WTC11 (cell line): ENCODE results near the gene ZNF429. TPM values are rescaled to one million over a fixed set of nuclear protein-coding genes. Genes with fewer than 3 reads are reported as not detected.

Experiments
- ATAC-seq: fragments of 200-7000 bp; cut with Tn5 transposase; 2 replicates; pipeline ENCODE4 v1.10.0; 2021; ENCODE audit warnings: mild to moderate bottlenecking, moderate library complexity
- CTCF ChIA-PET: fragments of 300-600 bp; sonication (Branson Sonifier 250); formaldehyde crosslinking; loops from one replicate; lab custom pipeline; 2021; ENCODE audit warnings: antibody characterized with exemption; lab: Charles Lee
- POLR2A ChIA-PET: fragments of 350-600 bp; sonication (Branson Sonifier 250); formaldehyde crosslinking; loops from one replicate; lab custom pipeline; 2021; ENCODE audit warnings: antibody characterized with exemption; lab: Charles Lee
- DNase-seq: peaks from one replicate; pipeline ENCODE4 v3.0.0; 2021; ENCODE audit warnings: low spot score
- H3K27ac Mint-ChIP-seq: 2 replicates; pipeline ENCODE4 v1.8.0; 2021; ENCODE audit warnings: mixed read lengths
- H3K27me3 Mint-ChIP-seq: 2 replicates; pipeline ENCODE4 v1.8.0; 2021; ENCODE audit warnings: low read depth, mild to moderate bottlenecking, moderate library complexity, mixed read lengths
- H3K36me3 Mint-ChIP-seq: 2 replicates; pipeline ENCODE4 v1.8.0; 2021; ENCODE audit warnings: mixed read lengths
- H3K4me1 Mint-ChIP-seq: 2 replicates; pipeline ENCODE4 v1.8.0; 2022; ENCODE audit warnings: mixed read lengths
- H3K4me3 Mint-ChIP-seq: 2 replicates; pipeline ENCODE4 v1.8.0; 2021; ENCODE audit warnings: mild to moderate bottlenecking, moderate library complexity, mixed read lengths
- H3K9me3 Mint-ChIP-seq: 2 replicates; pipeline ENCODE4 v1.8.0; 2021; ENCODE audit warnings: mixed read lengths
- FOXK1 ChIP-seq: sonication (generic); formaldehyde crosslinking; IDR thresholded peaks from 2 replicates; pipeline ENCODE4 v1.8.0; 2022; ENCODE audit warnings: mild to moderate bottlenecking, moderate library complexity, missing genetic modification reagents
- IRF2 ChIP-seq: sonication (generic); formaldehyde crosslinking; IDR thresholded peaks from 2 replicates; pipeline ENCODE4 v1.8.0; 2022; ENCODE audit warnings: low read depth, missing genetic modification reagents, borderline replicate concordance
- JUN ChIP-seq: sonication (generic); formaldehyde crosslinking; IDR thresholded peaks from 2 replicates; pipeline ENCODE4 v1.8.0; 2023; ENCODE audit warnings: mild to moderate bottlenecking, missing genetic modification reagents
- MYBL2 ChIP-seq: sonication (generic); formaldehyde crosslinking; IDR thresholded peaks from 2 replicates; pipeline ENCODE4 v1.8.1; 2023; ENCODE audit warnings: mild to moderate bottlenecking, moderate library complexity, missing genetic modification reagents
- NFATC4 ChIP-seq: fragments of 250-450 bp; sonication (Bioruptor Pico); IDR thresholded peaks from 2 replicates; pipeline ENCODE4 v1.9.0; 2021; ENCODE audit warnings: mild to moderate bottlenecking
- RORB ChIP-seq: fragments of 250-450 bp; sonication (Bioruptor Pico); IDR thresholded peaks from 2 replicates; pipeline ENCODE4 v1.9.0; 2021; ENCODE audit warnings: mild to moderate bottlenecking
- total RNA-seq: library from RNA; stranded (reverse); gene quantifications from 3 replicates; pipeline ENCODE4 v1.2.3, GENCODE V29; 2021
- TF ChIP-seq, protein P1 (sequence below): sonication (generic); formaldehyde crosslinking; IDR thresholded peaks from 2 replicates; pipeline ENCODE4 v1.8.0; 2023; ENCODE audit warnings: missing genetic modification reagents, mild to moderate bottlenecking, borderline replicate concordance
- TF ChIP-seq, protein P2 (sequence below): sonication (generic); formaldehyde crosslinking; IDR thresholded peaks from 2 replicates; pipeline ENCODE4 v1.8.1; 2022; ENCODE audit warnings: missing genetic modification reagents, borderline replicate concordance
- TF ChIP-seq, protein P3 (sequence below): sonication (generic); formaldehyde crosslinking; IDR thresholded peaks from 2 replicates; pipeline ENCODE4 v1.8.1; 2023; ENCODE audit warnings: mild to moderate bottlenecking, missing genetic modification reagents
- TF ChIP-seq, protein P4 (sequence below): sonication (generic); formaldehyde crosslinking; IDR thresholded peaks from 2 replicates; pipeline ENCODE4 v1.8.1; 2023; ENCODE audit warnings: mild to moderate bottlenecking, missing genetic modification reagents, moderate library complexity
- TF ChIP-seq, protein P5 (sequence below): sonication (generic); formaldehyde crosslinking; IDR thresholded peaks from 2 replicates; pipeline ENCODE4 v1.8.0; 2022; ENCODE audit warnings: mild to moderate bottlenecking, missing genetic modification reagents
- TF ChIP-seq, protein P6 (sequence below): fragments of 250-450 bp; sonication (Bioruptor Pico); IDR thresholded peaks from 2 replicates; pipeline ENCODE4 v1.9.0; 2021; ENCODE audit warnings: mild to moderate bottlenecking

ZNF429 gene
- total RNA-seq, 1 experiment from 2014 or later, result 9.2 TPM

DNA sequence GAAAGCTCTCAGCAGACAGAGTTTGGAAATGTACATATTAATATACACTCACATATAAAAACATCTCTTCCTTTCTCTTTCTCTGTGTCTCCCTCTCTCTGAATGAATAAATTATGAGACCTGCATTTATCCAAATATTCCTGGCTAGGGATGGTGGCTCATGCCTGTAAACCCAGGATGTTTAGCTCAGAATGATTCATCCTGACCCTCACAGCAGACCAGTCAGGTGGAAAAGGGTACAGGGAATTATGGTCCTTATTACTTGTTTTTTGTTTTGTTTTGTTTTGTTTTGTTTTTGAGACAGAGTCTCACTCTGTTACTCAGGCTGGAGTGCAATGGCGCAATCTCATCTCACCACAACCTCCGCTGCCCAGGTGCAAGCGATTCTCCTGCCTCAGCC lies 71.1 kb downstream of the ZNF429 start:
- CTCF ChIA-PET, result no interaction called here
- no peak for TF ChIP-seq IRF2 (CRISPR knock-in tag)
- TF ChIP-seq, protein P1, sequence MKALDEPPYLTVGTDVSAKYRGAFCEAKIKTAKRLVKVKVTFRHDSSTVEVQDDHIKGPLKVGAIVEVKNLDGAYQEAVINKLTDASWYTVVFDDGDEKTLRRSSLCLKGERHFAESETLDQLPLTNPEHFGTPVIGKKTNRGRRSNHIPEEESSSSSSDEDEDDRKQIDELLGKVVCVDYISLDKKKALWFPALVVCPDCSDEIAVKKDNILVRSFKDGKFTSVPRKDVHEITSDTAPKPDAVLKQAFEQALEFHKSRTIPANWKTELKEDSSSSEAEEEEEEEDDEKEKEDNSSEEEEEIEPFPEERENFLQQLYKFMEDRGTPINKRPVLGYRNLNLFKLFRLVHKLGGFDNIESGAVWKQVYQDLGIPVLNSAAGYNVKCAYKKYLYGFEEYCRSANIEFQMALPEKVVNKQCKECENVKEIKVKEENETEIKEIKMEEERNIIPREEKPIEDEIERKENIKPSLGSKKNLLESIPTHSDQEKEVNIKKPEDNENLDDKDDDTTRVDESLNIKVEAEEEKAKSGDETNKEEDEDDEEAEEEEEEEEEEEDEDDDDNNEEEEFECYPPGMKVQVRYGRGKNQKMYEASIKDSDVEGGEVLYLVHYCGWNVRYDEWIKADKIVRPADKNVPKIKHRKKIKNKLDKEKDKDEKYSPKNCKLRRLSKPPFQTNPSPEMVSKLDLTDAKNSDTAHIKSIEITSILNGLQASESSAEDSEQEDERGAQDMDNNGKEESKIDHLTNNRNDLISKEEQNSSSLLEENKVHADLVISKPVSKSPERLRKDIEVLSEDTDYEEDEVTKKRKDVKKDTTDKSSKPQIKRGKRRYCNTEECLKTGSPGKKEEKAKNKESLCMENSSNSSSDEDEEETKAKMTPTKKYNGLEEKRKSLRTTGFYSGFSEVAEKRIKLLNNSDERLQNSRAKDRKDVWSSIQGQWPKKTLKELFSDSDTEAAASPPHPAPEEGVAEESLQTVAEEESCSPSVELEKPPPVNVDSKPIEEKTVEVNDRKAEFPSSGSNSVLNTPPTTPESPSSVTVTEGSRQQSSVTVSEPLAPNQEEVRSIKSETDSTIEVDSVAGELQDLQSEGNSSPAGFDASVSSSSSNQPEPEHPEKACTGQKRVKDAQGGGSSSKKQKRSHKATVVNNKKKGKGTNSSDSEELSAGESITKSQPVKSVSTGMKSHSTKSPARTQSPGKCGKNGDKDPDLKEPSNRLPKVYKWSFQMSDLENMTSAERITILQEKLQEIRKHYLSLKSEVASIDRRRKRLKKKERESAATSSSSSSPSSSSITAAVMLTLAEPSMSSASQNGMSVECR (CRISPR knock-in tag), result no peak
- TF ChIP-seq, protein P2, sequence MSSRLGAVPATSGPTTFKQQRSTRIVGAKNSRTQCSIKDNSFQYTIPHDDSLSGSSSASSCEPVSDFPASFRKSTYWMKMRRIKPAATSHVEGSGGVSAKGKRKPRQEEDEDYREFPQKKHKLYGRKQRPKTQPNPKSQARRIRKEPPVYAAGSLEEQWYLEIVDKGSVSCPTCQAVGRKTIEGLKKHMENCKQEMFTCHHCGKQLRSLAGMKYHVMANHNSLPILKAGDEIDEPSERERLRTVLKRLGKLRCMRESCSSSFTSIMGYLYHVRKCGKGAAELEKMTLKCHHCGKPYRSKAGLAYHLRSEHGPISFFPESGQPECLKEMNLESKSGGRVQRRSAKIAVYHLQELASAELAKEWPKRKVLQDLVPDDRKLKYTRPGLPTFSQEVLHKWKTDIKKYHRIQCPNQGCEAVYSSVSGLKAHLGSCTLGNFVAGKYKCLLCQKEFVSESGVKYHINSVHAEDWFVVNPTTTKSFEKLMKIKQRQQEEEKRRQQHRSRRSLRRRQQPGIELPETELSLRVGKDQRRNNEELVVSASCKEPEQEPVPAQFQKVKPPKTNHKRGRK, result no peak
- no peak for TF ChIP-seq FOXK1
- H3K27me3 Mint-ChIP-seq, result peaks cover 21% of the 10 kb centered on the region
- no peak overlapping the region for H3K4me3 Mint-ChIP-seq
- peaks cover 79% of the 10 kb centered on the region for H3K9me3 Mint-ChIP-seq
- no peak overlapping the region for H3K27ac Mint-ChIP-seq
- POLR2A ChIA-PET, result no interaction called here
- H3K4me1 Mint-ChIP-seq, result no peaks in the 10 kb centered on the region
- no peak for ATAC-seq
- H3K36me3 Mint-ChIP-seq, result peaks cover 59% of the 10 kb centered on the region
- DNase-seq, result no peak

DNA sequence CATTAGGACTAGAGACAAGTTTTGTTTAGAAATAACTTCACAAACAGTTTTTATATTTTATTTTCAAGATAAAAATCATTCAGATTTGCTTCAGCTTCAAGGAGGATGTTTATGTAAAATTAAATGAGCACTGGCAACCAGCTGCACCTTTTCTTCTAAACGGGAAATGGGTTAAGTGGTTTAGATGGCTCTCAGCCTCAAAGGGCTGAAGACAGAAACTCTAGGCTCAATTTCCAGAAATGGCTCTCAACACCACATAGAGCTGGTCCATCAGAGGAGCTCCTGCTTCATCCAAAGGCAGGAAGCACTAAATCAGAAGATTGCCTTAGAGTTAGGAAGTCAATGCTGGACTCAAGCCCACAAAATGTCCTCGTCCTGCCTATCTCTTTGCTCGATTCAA lies 74.7 kb downstream of the ZNF429 start:
- no peak for DNase-seq
- Mint-ChIP-seq H3K4me1 (no peaks in the 10 kb centered on the region), H3K9me3 (peaks cover 76% of the 10 kb centered on the region)

DNA sequence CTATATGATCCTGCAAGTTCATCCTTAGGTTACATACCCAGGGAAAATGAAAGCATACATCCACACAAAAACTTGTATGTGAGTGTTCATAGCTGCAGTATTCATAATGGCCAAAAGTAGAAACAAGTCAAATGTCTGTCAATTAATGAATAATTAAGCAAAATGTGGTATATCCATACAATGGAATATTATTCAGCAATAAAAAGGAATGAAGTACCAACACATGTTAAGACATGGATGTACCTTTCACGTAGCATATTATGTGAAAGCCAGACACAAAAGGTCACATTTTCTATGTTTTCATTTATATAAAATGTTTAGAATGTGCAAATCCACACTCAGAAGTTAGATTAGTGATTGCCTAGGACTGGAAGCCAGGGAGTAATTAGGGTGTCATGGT lies 75.4 kb downstream of the ZNF429 start:
- DNase-seq (no peak), ATAC-seq (no peak)
- no peaks in the 10 kb centered on the region for H3K4me1 Mint-ChIP-seq
- POLR2A ChIA-PET, result no interaction called here
- no peak overlapping the region for H3K4me3 Mint-ChIP-seq
- peaks cover 38% of the 10 kb centered on the region for H3K27me3 Mint-ChIP-seq
- CTCF ChIA-PET, result no interaction called here
- TF ChIP-seq, protein P3, sequence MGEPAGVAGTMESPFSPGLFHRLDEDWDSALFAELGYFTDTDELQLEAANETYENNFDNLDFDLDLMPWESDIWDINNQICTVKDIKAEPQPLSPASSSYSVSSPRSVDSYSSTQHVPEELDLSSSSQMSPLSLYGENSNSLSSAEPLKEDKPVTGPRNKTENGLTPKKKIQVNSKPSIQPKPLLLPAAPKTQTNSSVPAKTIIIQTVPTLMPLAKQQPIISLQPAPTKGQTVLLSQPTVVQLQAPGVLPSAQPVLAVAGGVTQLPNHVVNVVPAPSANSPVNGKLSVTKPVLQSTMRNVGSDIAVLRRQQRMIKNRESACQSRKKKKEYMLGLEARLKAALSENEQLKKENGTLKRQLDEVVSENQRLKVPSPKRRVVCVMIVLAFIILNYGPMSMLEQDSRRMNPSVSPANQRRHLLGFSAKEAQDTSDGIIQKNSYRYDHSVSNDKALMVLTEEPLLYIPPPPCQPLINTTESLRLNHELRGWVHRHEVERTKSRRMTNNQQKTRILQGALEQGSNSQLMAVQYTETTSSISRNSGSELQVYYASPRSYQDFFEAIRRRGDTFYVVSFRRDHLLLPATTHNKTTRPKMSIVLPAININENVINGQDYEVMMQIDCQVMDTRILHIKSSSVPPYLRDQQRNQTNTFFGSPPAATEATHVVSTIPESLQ (CRISPR knock-in tag), result no peak
- peaks cover 67% of the 10 kb centered on the region for H3K36me3 Mint-ChIP-seq
- H3K27ac Mint-ChIP-seq, result no peak overlapping the region
- H3K9me3 Mint-ChIP-seq, result peaks cover 75% of the 10 kb centered on the region

More for the DNA sequence above, 74.7 kb downstream of the ZNF429 start:
- Mint-ChIP-seq H3K27me3 (peaks cover 32% of the 10 kb centered on the region), H3K27ac (no peak overlapping the region), H3K4me3 (no peak overlapping the region), H3K36me3 (peaks cover 63% of the 10 kb centered on the region)
- ChIA-PET POLR2A (no interaction called here), CTCF (no interaction called here)
- no peak for ATAC-seq
- TF ChIP-seq, protein P3 (CRISPR knock-in tag), result no peak
- TF ChIP-seq RORB (CRISPR knock-in tag) (no peak), NFATC4 (no peak), JUN (CRISPR knock-in tag) (no peak), MYBL2 (no peak)
- TF ChIP-seq, protein P4, sequence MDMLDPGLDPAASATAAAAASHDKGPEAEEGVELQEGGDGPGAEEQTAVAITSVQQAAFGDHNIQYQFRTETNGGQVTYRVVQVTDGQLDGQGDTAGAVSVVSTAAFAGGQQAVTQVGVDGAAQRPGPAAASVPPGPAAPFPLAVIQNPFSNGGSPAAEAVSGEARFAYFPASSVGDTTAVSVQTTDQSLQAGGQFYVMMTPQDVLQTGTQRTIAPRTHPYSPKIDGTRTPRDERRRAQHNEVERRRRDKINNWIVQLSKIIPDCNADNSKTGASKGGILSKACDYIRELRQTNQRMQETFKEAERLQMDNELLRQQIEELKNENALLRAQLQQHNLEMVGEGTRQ, result no peak
- TF ChIP-seq, protein P5, sequence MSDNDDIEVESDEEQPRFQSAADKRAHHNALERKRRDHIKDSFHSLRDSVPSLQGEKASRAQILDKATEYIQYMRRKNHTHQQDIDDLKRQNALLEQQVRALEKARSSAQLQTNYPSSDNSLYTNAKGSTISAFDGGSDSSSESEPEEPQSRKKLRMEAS (CRISPR knock-in tag), result no peak
- TF ChIP-seq, protein P6, sequence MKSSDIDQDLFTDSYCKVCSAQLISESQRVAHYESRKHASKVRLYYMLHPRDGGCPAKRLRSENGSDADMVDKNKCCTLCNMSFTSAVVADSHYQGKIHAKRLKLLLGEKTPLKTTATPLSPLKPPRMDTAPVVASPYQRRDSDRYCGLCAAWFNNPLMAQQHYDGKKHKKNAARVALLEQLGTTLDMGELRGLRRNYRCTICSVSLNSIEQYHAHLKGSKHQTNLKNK (CRISPR knock-in tag), result no peak
